Measurements from ENCODE around the gene COG5.

DNA sequence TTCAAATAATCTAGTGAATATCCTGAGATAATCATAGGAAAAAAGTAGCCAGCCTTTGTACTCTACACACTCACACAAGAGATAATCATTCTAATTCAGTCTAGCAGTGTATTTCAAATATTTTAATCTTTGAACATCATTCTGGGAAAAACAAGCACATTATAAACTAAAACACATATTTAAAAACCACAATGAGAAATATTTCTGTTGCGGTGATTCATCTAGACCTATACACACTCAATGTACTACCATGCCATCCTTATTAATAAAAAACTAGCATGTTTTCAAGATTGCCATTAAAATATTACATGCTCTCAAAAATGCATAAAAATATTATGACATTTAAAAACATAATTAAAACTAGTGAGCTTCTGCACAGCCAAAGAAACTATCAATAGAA, 11.8 kb downstream of the COG5 start:
- TF ChIP-seq, protein P1, sequence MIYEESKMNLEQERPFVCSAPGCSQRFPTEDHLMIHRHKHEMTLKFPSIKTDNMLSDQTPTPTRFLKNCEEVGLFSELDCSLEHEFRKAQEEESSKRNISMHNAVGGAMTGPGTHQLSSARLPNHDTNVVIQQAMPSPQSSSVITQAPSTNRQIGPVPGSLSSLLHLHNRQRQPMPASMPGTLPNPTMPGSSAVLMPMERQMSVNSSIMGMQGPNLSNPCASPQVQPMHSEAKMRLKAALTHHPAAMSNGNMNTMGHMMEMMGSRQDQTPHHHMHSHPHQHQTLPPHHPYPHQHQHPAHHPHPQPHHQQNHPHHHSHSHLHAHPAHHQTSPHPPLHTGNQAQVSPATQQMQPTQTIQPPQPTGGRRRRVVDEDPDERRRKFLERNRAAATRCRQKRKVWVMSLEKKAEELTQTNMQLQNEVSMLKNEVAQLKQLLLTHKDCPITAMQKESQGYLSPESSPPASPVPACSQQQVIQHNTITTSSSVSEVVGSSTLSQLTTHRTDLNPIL (CRISPR knock-in tag; IDR thresholded peaks at IDR 0.05; ENCODE audit: low read depth): no peak
- TF ChIP-seq, protein P2, sequence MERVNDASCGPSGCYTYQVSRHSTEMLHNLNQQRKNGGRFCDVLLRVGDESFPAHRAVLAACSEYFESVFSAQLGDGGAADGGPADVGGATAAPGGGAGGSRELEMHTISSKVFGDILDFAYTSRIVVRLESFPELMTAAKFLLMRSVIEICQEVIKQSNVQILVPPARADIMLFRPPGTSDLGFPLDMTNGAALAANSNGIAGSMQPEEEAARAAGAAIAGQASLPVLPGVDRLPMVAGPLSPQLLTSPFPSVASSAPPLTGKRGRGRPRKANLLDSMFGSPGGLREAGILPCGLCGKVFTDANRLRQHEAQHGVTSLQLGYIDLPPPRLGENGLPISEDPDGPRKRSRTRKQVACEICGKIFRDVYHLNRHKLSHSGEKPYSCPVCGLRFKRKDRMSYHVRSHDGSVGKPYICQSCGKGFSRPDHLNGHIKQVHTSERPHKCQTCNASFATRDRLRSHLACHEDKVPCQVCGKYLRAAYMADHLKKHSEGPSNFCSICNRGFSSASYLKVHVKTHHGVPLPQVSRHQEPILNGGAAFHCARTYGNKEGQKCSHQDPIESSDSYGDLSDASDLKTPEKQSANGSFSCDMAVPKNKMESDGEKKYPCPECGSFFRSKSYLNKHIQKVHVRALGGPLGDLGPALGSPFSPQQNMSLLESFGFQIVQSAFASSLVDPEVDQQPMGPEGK (CRISPR knock-in tag; IDR thresholded peaks at IDR 0.05; ENCODE audit: borderline replicate concordance): no peak
- TF ChIP-seq OSR1 (CRISPR knock-in tag; IDR thresholded peaks at IDR 0.05) (no peak), ARNTL (CRISPR knock-in tag; IDR thresholded peaks at IDR 0.05; ENCODE audit: borderline replicate concordance, low read depth) (no peak), ISL1 (CRISPR knock-in tag; IDR thresholded peaks at IDR 0.05) (no peak), RARB (CRISPR knock-in tag; IDR thresholded peaks at IDR 0.05) (no peak), BACH2 (CRISPR knock-in tag; IDR thresholded peaks at IDR 0.05; ENCODE audit: borderline replicate concordance) (no peak), CSDC2 (CRISPR knock-in tag; IDR thresholded peaks at IDR 0.05) (no peak), ESRRG (CRISPR knock-in tag; IDR thresholded peaks at IDR 0.05) (no peak), ZFP30 (CRISPR knock-in tag; IDR thresholded peaks at IDR 0.05) (no peak)
- TF ChIP-seq, protein P3, sequence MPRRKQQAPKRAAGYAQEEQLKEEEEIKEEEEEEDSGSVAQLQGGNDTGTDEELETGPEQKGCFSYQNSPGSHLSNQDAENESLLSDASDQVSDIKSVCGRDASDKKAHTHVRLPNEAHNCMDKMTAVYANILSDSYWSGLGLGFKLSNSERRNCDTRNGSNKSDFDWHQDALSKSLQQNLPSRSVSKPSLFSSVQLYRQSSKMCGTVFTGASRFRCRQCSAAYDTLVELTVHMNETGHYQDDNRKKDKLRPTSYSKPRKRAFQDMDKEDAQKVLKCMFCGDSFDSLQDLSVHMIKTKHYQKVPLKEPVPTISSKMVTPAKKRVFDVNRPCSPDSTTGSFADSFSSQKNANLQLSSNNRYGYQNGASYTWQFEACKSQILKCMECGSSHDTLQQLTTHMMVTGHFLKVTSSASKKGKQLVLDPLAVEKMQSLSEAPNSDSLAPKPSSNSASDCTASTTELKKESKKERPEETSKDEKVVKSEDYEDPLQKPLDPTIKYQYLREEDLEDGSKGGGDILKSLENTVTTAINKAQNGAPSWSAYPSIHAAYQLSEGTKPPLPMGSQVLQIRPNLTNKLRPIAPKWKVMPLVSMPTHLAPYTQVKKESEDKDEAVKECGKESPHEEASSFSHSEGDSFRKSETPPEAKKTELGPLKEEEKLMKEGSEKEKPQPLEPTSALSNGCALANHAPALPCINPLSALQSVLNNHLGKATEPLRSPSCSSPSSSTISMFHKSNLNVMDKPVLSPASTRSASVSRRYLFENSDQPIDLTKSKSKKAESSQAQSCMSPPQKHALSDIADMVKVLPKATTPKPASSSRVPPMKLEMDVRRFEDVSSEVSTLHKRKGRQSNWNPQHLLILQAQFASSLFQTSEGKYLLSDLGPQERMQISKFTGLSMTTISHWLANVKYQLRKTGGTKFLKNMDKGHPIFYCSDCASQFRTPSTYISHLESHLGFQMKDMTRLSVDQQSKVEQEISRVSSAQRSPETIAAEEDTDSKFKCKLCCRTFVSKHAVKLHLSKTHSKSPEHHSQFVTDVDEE (CRISPR knock-in tag; IDR thresholded peaks at IDR 0.05): no peak
